Posterior cingulate gyrus (tissue), 11 donors: ENCODE results near the gene ACTMAP.
A peak's percentile ranks its signal among the peaks of the same experiment; 100 is the strongest.

Experiments used
- DNase-seq, 10 donors: peaks; one replicate each; pipeline versions ENCODE4 v3.0.0 to v3.0.0-alpha.2; 2020 to 2021; ENCODE audit warnings: mixed read lengths in 3 of 10
- intact Hi-C: fragments of 100-400 bp; cut with DNase I; formaldehyde crosslinking; loops from one replicate; pipeline ENCODE4 v1.15.1; 2023

ACTMAP gene

GRCh38 chr19:40723661-40724254 is 26.5 kb downstream of the ACTMAP start:
- DNase-seq, result peak in 1 of 10 donors; percentile 20
- intact Hi-C loops, result no loop called here

- DNase-seq, result peak in 1 of 10 donors; percentile 35
- intact Hi-C loops, result no loop called here
These were observed 28.2 kb downstream of the ACTMAP start for GRCh38 chr19:40721936-40722661.

- intact Hi-C loops, result no loop called here
- DNase-seq, result peak in 1 of 10 donors; percentile 27
These were observed 29.2 kb downstream of the ACTMAP start for GRCh38 chr19:40721140-40721486.

GRCh38 chr19:40719414-40719894 is 30.8 kb downstream of the ACTMAP start:
- intact Hi-C loops, result loop anchor here (10.0 kb wide), 1 partner anchor 85 kb away; no protein-coding TSS in a partner anchor

GRCh38 chr19:40718774-40719391 is 31.4 kb downstream of the ACTMAP start:
- peak in 4 of 10 donors; percentile 7 to 83 (median 52) for DNase-seq
- intact Hi-C loops, result loop anchor here (10.0 kb wide), 1 partner anchor 86 kb away; no protein-coding TSS in a partner anchor

More at GRCh38 chr19:40719414-40719894, 30.8 kb downstream of the ACTMAP start:
- DNase-seq, result peak in 1 of 10 donors; percentile 57

- peak in 1 of 10 donors; percentile 82 for DNase-seq
- intact Hi-C loops, result loop anchor here (2.0 to 10.0 kb wide), 3 partner anchors 33 to 545 kb away; partner anchors contain the start of genes ACTMAP and SNRPA
These were observed 32.1 kb downstream of the ACTMAP start for GRCh38 chr19:40717880-40718773.

- peak in 3 of 10 donors; percentile 22 to 88 (median 22) for DNase-seq
- intact Hi-C loops, result loop anchor here (2.0 to 10.0 kb wide), 3 partner anchors 33 to 545 kb away; partner anchors contain the start of genes ACTMAP and SNRPA
These were observed 32.9 kb downstream of the ACTMAP start for GRCh38 chr19:40717325-40717879.

- peak; percentile 99 to 100 (median 100) for DNase-seq
- intact Hi-C loops, result loop anchor here (2.0 to 10.0 kb wide), 3 partner anchors 34 to 546 kb away; partner anchors contain the start of genes ACTMAP and SNRPA
These were observed 33.6 kb downstream of the ACTMAP start, which contains the start of the genes COQ8B and ITPKC for GRCh38 chr19:40716482-40717324. Gene COQ8B, minus strand, starts transcription at chr19:40716886. Its CDS starts 2,254 bp downstream, at chr19:40714632. Gene ITPKC, plus strand, starts transcription at chr19:40717112. Its CDS starts 24 bp downstream, at chr19:40717136.

- peak in 1 of 10 donors; percentile 67 for DNase-seq
- intact Hi-C loops, result loop anchor here (2.0 to 10.0 kb wide), 3 partner anchors 35 to 547 kb away; partner anchors contain the start of genes ACTMAP and SNRPA
These were observed 34.2 kb downstream of the ACTMAP start for GRCh38 chr19:40716031-40716481.

GRCh38 chr19:40714441-40715299 is 35.6 kb downstream of the ACTMAP start:
- intact Hi-C loops, result loop anchor here (1.0 to 10.0 kb wide), 3 partner anchors 23 to 90 kb away; no protein-coding TSS in a partner anchor
- peak; percentile 94 to 99 (median 96) for DNase-seq

- intact Hi-C loops, result loop anchor here (10.0 kb wide), 1 partner anchor 91 kb away; no protein-coding TSS in a partner anchor
- DNase-seq, result peak in 1 of 10 donors; percentile 44
These were observed 36.3 kb downstream of the ACTMAP start for GRCh38 chr19:40713939-40714338.

GRCh38 chr19:40709817-40710216 is 40.5 kb downstream of the ACTMAP start:
- peak in 1 of 10 donors; percentile 39 for DNase-seq

GRCh38 chr19:40707615-40708014 is 42.7 kb downstream of the ACTMAP start:
- intact Hi-C loops, result no loop called here
- DNase-seq, result no peak

More at GRCh38 chr19:40709817-40710216, 40.5 kb downstream of the ACTMAP start:
- intact Hi-C loops, result loop anchor here (10.0 kb wide), 1 partner anchor 95 kb away; no protein-coding TSS in a partner anchor

- peak in 1 of 10 donors; percentile 33 for DNase-seq
- intact Hi-C loops, result no loop called here
These were observed 44.2 kb downstream of the ACTMAP start for GRCh38 chr19:40705950-40706619.

GRCh38 chr19:40705362-40705651 is 45.0 kb downstream of the ACTMAP start:
- DNase-seq, result no peak
- intact Hi-C loops, result no loop called here
